Calu3 (cell line): Measurements from ENCODE around the gene TYSND1. TPM values are rescaled to one million over a fixed set of nuclear protein-coding genes. Genes with fewer than 3 reads are reported as not detected.

Source experiments
- BruUV-seq: library from RNA; stranded (reverse); fragments of 400-500 nt; replicated peaks from 2 replicates; lab custom pipeline; 2021; lab: Mats Ljungman, UMichigan
- CTCF ChIA-PET: fragments of 300-600 bp; sonication (Branson Sonifier 250); formaldehyde crosslinking; loops from one replicate; lab custom pipeline; 2022; ENCODE audit warnings: antibody characterized with exemption; lab: Charles Lee
- DNase-seq: peaks from one replicate; pipeline ENCODE4 v3.0.0; 2022
- H3K27ac Mint-ChIP-seq: one replicate; pipeline ENCODE4 v1.8.0; 2022; ENCODE audit warnings: mixed read lengths; ENCODE audit not compliant: unreplicated experiment
- H3K27me3 Mint-ChIP-seq: one replicate; pipeline ENCODE4 v1.8.0; 2022; ENCODE audit warnings: mixed read lengths; ENCODE audit not compliant: unreplicated experiment
- H3K36me3 Mint-ChIP-seq: one replicate; pipeline ENCODE4 v1.8.0; 2022; ENCODE audit warnings: mild to moderate bottlenecking, moderate library complexity, mixed read lengths; ENCODE audit not compliant: insufficient read depth, unreplicated experiment
- H3K4me1 Mint-ChIP-seq: one replicate; pipeline ENCODE4 v1.8.0; 2022; ENCODE audit warnings: mild to moderate bottlenecking, low read depth, mixed read lengths; ENCODE audit not compliant: unreplicated experiment
- H3K4me3 Mint-ChIP-seq: one replicate; pipeline ENCODE4 v1.8.0; 2022; ENCODE audit warnings: mild to moderate bottlenecking, low read depth, moderate library complexity, mixed read lengths; ENCODE audit not compliant: unreplicated experiment
- H3K9me3 Mint-ChIP-seq: one replicate; pipeline ENCODE4 v1.8.0; 2022; ENCODE audit warnings: low read depth, mixed read lengths; ENCODE audit not compliant: unreplicated experiment
- CTCF ChIP-seq: fragments of 200-600 bp; IDR thresholded peaks from one replicate; pipeline ENCODE4 v1.8.0; 2022; ENCODE audit warnings: antibody characterized with exemption; ENCODE audit not compliant: unreplicated experiment
- intact Hi-C: fragments of 100-400 bp; cut with micrococcal nuclease; formaldehyde crosslinking; loops from one replicate; pipeline ENCODE4 v1.10.0; 2022; ENCODE audit not compliant: unreplicated experiment
- total RNA-seq: library from RNA; stranded (reverse); gene quantifications from 2 replicates; pipeline ENCODE4 v1.2.3, GENCODE V29; 2022

Gene TYSND1
- total RNA-seq, 1 experiment from 2014 or later, result 21.4 TPM

- no peaks in the 10 kb centered on the region for H3K27me3 Mint-ChIP-seq
Observed at GRCh38 chr10:70137135-70137534, 9.4 kb downstream of the TYSND1 start.

DNA sequence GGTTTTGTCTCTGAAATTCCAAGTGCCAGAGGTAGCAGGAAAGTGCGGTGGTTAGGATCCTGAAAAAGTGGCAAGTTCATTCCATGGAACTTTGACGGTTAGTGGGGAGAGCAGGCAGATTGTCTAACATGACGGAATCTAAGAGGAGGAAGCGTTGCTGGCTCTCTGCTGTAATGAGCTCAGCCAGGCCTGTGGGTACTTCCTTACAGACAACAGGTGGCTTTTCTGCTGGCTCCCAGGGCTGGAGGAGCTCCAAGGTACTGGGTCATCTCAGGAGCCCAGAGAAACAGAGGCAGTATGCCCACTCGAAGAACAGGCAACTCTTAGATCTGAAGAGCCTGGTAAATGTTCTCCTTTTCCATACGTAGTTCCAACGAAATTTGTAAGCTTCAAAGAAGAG lies 10.8 kb downstream of the TYSND1 start:
- no peak for TF ChIP-seq CTCF
- no TSS peak for BruUV-seq
- no peak overlapping the region for H3K4me3 Mint-ChIP-seq
- no peak overlapping the region for H3K27ac Mint-ChIP-seq
- H3K27me3 Mint-ChIP-seq, result no peaks in the 10 kb centered on the region
- no peaks in the 10 kb centered on the region for H3K9me3 Mint-ChIP-seq
- CTCF ChIA-PET, result interaction anchor here (0.8 kb wide), 1 partner anchor 18 kb away, joined by 3 read pairs; no protein-coding TSS in a partner anchor
- peaks cover 28% of the 10 kb centered on the region for H3K36me3 Mint-ChIP-seq
- H3K4me1 Mint-ChIP-seq, result peaks cover 28% of the 10 kb centered on the region
- no peak for DNase-seq
- intact Hi-C loops, result no loop called here

More at GRCh38 chr10:70137135-70137534, 9.4 kb downstream of the TYSND1 start:
- Mint-ChIP-seq H3K4me1 (peaks cover 13% of the 10 kb centered on the region), H3K36me3 (peaks cover 23% of the 10 kb centered on the region), H3K9me3 (no peaks in the 10 kb centered on the region), H3K4me3 (no peak overlapping the region), H3K27ac (no peak overlapping the region)
- intact Hi-C loops, result no loop called here
- CTCF ChIA-PET, result no interaction called here
- no TSS peak for BruUV-seq
- no peak for TF ChIP-seq CTCF
- DNase-seq, result no peak

DNA sequence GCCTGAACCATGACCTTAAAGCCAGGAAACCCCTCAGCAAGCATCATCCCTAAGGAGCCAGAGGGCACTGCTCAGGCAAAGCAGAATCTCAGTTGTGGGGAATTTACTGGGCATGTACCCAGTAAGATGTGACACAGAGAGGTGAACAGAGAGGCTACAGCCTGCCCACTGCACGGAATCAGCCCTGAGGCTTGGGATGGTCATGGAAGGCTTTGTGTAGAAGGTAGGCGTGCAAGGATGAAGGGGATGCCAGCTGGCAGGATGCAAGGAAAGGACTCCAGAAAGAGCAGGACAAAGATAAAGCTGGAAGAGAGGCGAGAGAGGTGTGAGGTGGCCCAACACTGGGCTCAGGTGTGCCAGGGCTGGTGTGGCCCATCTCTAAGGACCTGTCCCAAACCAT lies 11.5 kb downstream of the TYSND1 start:
- Mint-ChIP-seq H3K4me3 (no peak overlapping the region), H3K4me1 (peaks cover 34% of the 10 kb centered on the region), H3K27ac (no peak overlapping the region), H3K9me3 (no peaks in the 10 kb centered on the region), H3K27me3 (no peaks in the 10 kb centered on the region), H3K36me3 (peaks cover 25% of the 10 kb centered on the region)
- intact Hi-C loops, result no loop called here
- BruUV-seq, result no TSS peak
- no peak for DNase-seq
- CTCF ChIA-PET, result no interaction called here
- no peak for TF ChIP-seq CTCF

GRCh38 chr10:70132098-70133029 lies 14.1 kb downstream of the TYSND1 start, which contains the start of gene AIFM2:
TSS of gene AIFM2 (minus strand) at chr10:70132825. CDS start at chr10:70124084, 8,741 bp downstream.
- Mint-ChIP-seq H3K4me1 (peaks cover 36% of the 10 kb centered on the region), H3K27ac (peak within 1 kb of the TSS; percentile 91), H3K36me3 (peaks cover 22% of the 10 kb centered on the region), H3K4me3 (peak within 1 kb of the TSS; percentile 98), H3K9me3 (no peaks in the 10 kb centered on the region), H3K27me3 (no peaks in the 10 kb centered on the region)
- no peak for TF ChIP-seq CTCF
- BruUV-seq, result no TSS peak
- intact Hi-C loops, result no loop called here
- CTCF ChIA-PET, result interaction anchor here (0.8 kb wide), 2 partner anchors 17 to 273 kb away, joined by 3 read pairs; no protein-coding TSS in a partner anchor
- DNase-seq, result peak; percentile 87
